ENCODE results near the gene TIGIT.

The TIGIT gene

DNA sequence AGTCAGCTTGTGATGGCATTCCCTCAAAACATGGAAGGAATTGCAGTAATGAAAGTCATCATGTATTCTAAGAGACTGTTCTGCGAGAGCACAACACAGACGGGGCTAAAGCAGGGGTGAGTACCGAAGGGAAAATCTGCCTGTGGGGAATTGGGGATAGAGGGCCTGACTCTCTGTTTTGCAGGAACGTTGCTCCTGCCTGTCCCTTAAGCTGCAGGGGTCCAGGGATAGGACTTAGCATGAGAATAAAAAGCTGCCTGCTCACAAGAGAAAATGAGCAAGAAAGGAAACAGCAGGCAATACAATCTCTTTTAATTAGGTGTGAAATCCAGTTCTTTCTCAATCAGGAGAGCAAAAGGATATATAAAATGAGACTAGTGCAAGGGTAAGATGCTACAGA lies 62.2 kb downstream of the TIGIT start:
- DNase-seq: no peak

DNA sequence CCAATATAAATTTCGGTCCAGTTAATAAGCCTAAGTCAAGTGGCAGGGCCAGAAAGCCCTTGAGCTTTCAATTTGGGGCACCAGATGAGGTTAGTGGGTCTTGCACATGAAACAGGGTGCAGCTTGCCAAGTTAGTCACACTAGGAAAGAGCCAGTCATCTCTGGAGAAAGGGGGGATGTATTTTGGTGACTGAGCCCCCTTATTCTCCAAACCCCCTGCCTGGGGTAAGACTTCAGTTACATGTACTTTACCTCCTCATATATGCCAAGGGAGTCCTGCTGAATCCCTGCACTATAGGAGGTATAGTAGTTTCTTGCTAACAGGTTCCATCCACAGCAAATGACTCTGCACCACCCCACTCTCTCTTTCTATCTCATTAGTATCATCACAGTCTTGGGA lies 62.7 kb downstream of the TIGIT start:
- DNase-seq: no peak

Data from NCI-H187 (cell line).